ENCODE results near the gene PRKX. TPM values are rescaled to one million over a fixed set of nuclear protein-coding genes. Genes with fewer than 3 reads are reported as not detected.
"Not testable (repeated sequence)": the region's sequence is repeated elsewhere in the genome, so short reads cannot be mapped to it uniquely, and the experiment has no call there.

Gene PRKX
- total RNA-seq, 4 donors from 2014 or later: 1.2 to 4.7 (median 2.3) TPM

- intact Hi-C loops (cut with DNase I; ENCODE audit: low total_unique reads): no loop called here
Observed at GRCh38 chrX:3655181-3655580, 58.3 kb downstream of the PRKX start.

GRCh38 chrX:3653111-3653510 is 60.3 kb downstream of the PRKX start:
- H3K4me1 ChIP-seq: no peaks in the 10 kb centered on the region
- H3K4me3 ChIP-seq: no peak overlapping the region
- H3K36me3 ChIP-seq: no peaks in the 10 kb centered on the region
- in situ Hi-C loops (cut with MboI; ENCODE audit: low sequenced_read_pairs in 4 of 4) (loop anchor here in 1 of 4 donors (10.0 kb wide), 1 partner anchor 152 kb away; no protein-coding TSS in a partner anchor), intact Hi-C loops (cut with DNase I; ENCODE audit: low total_unique reads) (loop anchor here (5.0 kb wide), 1 partner anchor 159 kb away; no protein-coding TSS in a partner anchor)
- no peak for DNase-seq
- TF ChIP-seq CTCF (IDR thresholded peaks at IDR 0.05 in 4 of 5, conservative IDR thresholded peaks at IDR 0.05 in 1 of 5): no peak
- no peak for TF ChIP-seq POLR2A (IDR thresholded peaks at IDR 0.05)
- H3K27ac ChIP-seq: no peak overlapping the region
- H3K9me3 ChIP-seq: no peaks in the 10 kb centered on the region
- H3K27me3 ChIP-seq: no peaks in the 10 kb centered on the region
- no peak for ATAC-seq

More at GRCh38 chrX:3655181-3655580, 58.3 kb downstream of the PRKX start:
- Histone ChIP-seq H3K27me3 (no peaks in the 10 kb centered on the region), H3K9me3 (no peaks in the 10 kb centered on the region), H3K27ac (no peak overlapping the region), H3K4me1 (no peaks in the 10 kb centered on the region), H3K36me3 (no peaks in the 10 kb centered on the region), H3K4me3 (no peak overlapping the region)
- TF ChIP-seq CTCF (IDR thresholded peaks at IDR 0.05 in 4 of 5, conservative IDR thresholded peaks at IDR 0.05 in 1 of 5): no peak
- no peak for TF ChIP-seq POLR2A (IDR thresholded peaks at IDR 0.05)
- DNase-seq (no peak), ATAC-seq (no peak)
- in situ Hi-C loops (cut with MboI; ENCODE audit: low sequenced_read_pairs in 4 of 4): loop anchor here in 1 of 4 donors (10.0 kb wide), 1 partner anchor 150 kb away; no protein-coding TSS in a partner anchor

- intact Hi-C loops (cut with DNase I; ENCODE audit: low total_unique reads): loop anchor here (5.0 kb wide), 1 partner anchor 161 kb away; no protein-coding TSS in a partner anchor
- no peaks in the 10 kb centered on the region for H3K4me1 ChIP-seq
- no peaks in the 10 kb centered on the region for H3K27me3 ChIP-seq
- ATAC-seq (no peak), DNase-seq (no peak)
- no peak for TF ChIP-seq POLR2A (IDR thresholded peaks at IDR 0.05)
- TF ChIP-seq CTCF (IDR thresholded peaks at IDR 0.05 in 4 of 5, conservative IDR thresholded peaks at IDR 0.05 in 1 of 5): no peak
- H3K36me3 ChIP-seq: no peaks in the 10 kb centered on the region
- in situ Hi-C loops (cut with MboI; ENCODE audit: low sequenced_read_pairs in 4 of 4): loop anchor here in 1 of 4 donors (10.0 kb wide), 1 partner anchor 154 kb away; no protein-coding TSS in a partner anchor
- H3K9me3 ChIP-seq: no peaks in the 10 kb centered on the region
- H3K4me3 ChIP-seq: no peak overlapping the region
- no peak overlapping the region for H3K27ac ChIP-seq
Observed at GRCh38 chrX:3651277-3651676, 62.2 kb downstream of the PRKX start.

GRCh38 chrX:3648084-3648483 is 65.4 kb downstream of the PRKX start:
- no peak overlapping the region for H3K27ac ChIP-seq
- no peaks in the 10 kb centered on the region for H3K36me3 ChIP-seq
- H3K4me1 ChIP-seq: no peaks in the 10 kb centered on the region
- in situ Hi-C loops (cut with MboI; ENCODE audit: low sequenced_read_pairs in 4 of 4) (no loop called here), intact Hi-C loops (cut with DNase I; ENCODE audit: low total_unique reads) (no loop called here)
- no peak overlapping the region for H3K4me3 ChIP-seq
- no peaks in the 10 kb centered on the region for H3K9me3 ChIP-seq
- DNase-seq: no peak
- ATAC-seq: no peak
- no peak for TF ChIP-seq CTCF (IDR thresholded peaks at IDR 0.05 in 4 of 5, conservative IDR thresholded peaks at IDR 0.05 in 1 of 5)
- TF ChIP-seq POLR2A (IDR thresholded peaks at IDR 0.05): no peak
- no peaks in the 10 kb centered on the region for H3K27me3 ChIP-seq

GRCh38 chrX:3639858-3640631 is 73.4 kb downstream of the PRKX start:
- intact Hi-C loops (cut with DNase I; ENCODE audit: low total_unique reads); H3K27ac ChIP-seq; in situ Hi-C loops (cut with MboI; ENCODE audit: low sequenced_read_pairs in 4 of 4); H3K4me3 ChIP-seq; H3K36me3 ChIP-seq; DNase-seq; ATAC-seq; H3K4me1 ChIP-seq; H3K27me3 ChIP-seq; H3K9me3 ChIP-seq: not testable (repeated sequence)
